ENCODE data around the gene CYP26A1. TPM values are rescaled to one million over a fixed set of nuclear protein-coding genes. Genes with fewer than 3 reads are reported as not detected.

Gene CYP26A1
- total RNA-seq, 2 experiments from 2014 or later = not detected

- Mint-ChIP-seq H3K27me3 (peaks cover 78% of the 10 kb centered on the region), H3K4me1 (ENCODE audit: low read depth) (peaks cover 29% of the 10 kb centered on the region), H3K4me3 (no peak overlapping the region), H3K27ac (no peak overlapping the region), H3K36me3 (ENCODE audit: low read depth) (no peaks in the 10 kb centered on the region), H3K9me3 (no peaks in the 10 kb centered on the region)
- ChIA-PET CTCF (interaction anchor here (2.8 kb wide), 1 partner anchor 10 kb away, joined by 6 read pairs; no protein-coding TSS in a partner anchor), POLR2A (no interaction called here)
- no peak for ATAC-seq
- peak; percentile 4 for DNase-seq
- intact Hi-C loops (cut with micrococcal nuclease) = loop anchor here (10.0 kb wide), 2 partner anchors 107 to 377 kb away; no protein-coding TSS in a partner anchor
- TF ChIP-seq CTCF (IDR thresholded peaks at IDR 0.05) = no peak
Observed at GRCh38 chr10:93071674-93072224, 1.9 kb upstream of the CYP26A1 start.

- H3K4me1 Mint-ChIP-seq (ENCODE audit: low read depth) = peaks cover 29% of the 10 kb centered on the region
- ChIA-PET CTCF (interaction anchor here (2.8 kb wide), 1 partner anchor 10 kb away, joined by 6 read pairs; no protein-coding TSS in a partner anchor), POLR2A (no interaction called here)
- no peak for TF ChIP-seq CTCF (IDR thresholded peaks at IDR 0.05)
- H3K27ac Mint-ChIP-seq = no peak overlapping the region
- peaks cover 74% of the 10 kb centered on the region for H3K27me3 Mint-ChIP-seq
- H3K9me3 Mint-ChIP-seq = no peaks in the 10 kb centered on the region
- ATAC-seq (no peak), DNase-seq (peak; percentile 4)
- H3K4me3 Mint-ChIP-seq = no peak overlapping the region
- no peaks in the 10 kb centered on the region for H3K36me3 Mint-ChIP-seq (ENCODE audit: low read depth)
- intact Hi-C loops (cut with micrococcal nuclease) = loop anchor here (10.0 kb wide), 2 partner anchors 107 to 377 kb away; no protein-coding TSS in a partner anchor
Observed at GRCh38 chr10:93072225-93072712, 1.4 kb upstream of the CYP26A1 start.

GRCh38 chr10:93072713-93073538 is 767 bp upstream of the CYP26A1 start:
- H3K4me3 Mint-ChIP-seq = no peak overlapping the region
- intact Hi-C loops (cut with micrococcal nuclease) = loop anchor here (10.0 kb wide), 2 partner anchors 108 to 378 kb away; no protein-coding TSS in a partner anchor
- peaks cover 70% of the 10 kb centered on the region for H3K27me3 Mint-ChIP-seq
- ChIA-PET CTCF (interaction anchor here (1.1 to 2.8 kb wide), 2 partner anchors 8 to 11 kb away, joined by 3 to 6 read pairs; no protein-coding TSS in a partner anchor), POLR2A (no interaction called here)
- no peak for TF ChIP-seq CTCF (IDR thresholded peaks at IDR 0.05)
- peaks cover 29% of the 10 kb centered on the region for H3K4me1 Mint-ChIP-seq (ENCODE audit: low read depth)
- DNase-seq = peak; percentile 11
- no peak for ATAC-seq
- H3K9me3 Mint-ChIP-seq = no peaks in the 10 kb centered on the region
- H3K36me3 Mint-ChIP-seq (ENCODE audit: low read depth) = no peaks in the 10 kb centered on the region
- no peak overlapping the region for H3K27ac Mint-ChIP-seq

GRCh38 chr10:93074147-93074596 is 479 bp downstream of the CYP26A1 start:
- no peaks in the 10 kb centered on the region for H3K36me3 Mint-ChIP-seq (ENCODE audit: low read depth)
- peaks cover 63% of the 10 kb centered on the region for H3K27me3 Mint-ChIP-seq
- H3K9me3 Mint-ChIP-seq = no peaks in the 10 kb centered on the region
- no peak for DNase-seq
- ChIA-PET CTCF (interaction anchor here (2.0 to 2.8 kb wide), 2 partner anchors 12 to 67 kb away, joined by 4 to 6 read pairs; no protein-coding TSS in a partner anchor), POLR2A (no interaction called here)
- no peak for TF ChIP-seq CTCF (IDR thresholded peaks at IDR 0.05)
- intact Hi-C loops (cut with micrococcal nuclease) = loop anchor here (10.0 kb wide), 2 partner anchors 109 to 379 kb away; no protein-coding TSS in a partner anchor
- no peak overlapping the region for H3K27ac Mint-ChIP-seq
- H3K4me3 Mint-ChIP-seq = peak overlapping the region; percentile 63
- peaks cover 25% of the 10 kb centered on the region for H3K4me1 Mint-ChIP-seq (ENCODE audit: low read depth)
- ATAC-seq = peak; percentile 8
